Hippocampal formation (tissue), 2 donors: ENCODE measurements around the gene ERMAP.

ENCODE experiments used
- DNase-seq, 2 donors: peaks; one replicate each; lab custom pipeline; 2025; lab: John Stamatoyannopoulos, UW

The ERMAP gene

GRCh38 chr1:42816585-42817439 lies at the start of gene ERMAP, which contains the start of gene SVBP:
TSS of gene ERMAP (plus strand) at chr1:42817122. CDS start at chr1:42830449, 13,327 bp downstream.
TSS of gene SVBP (minus strand) at chr1:42817397. CDS start at chr1:42816544, 853 bp downstream.
- DNase-seq: peak; percentile 91 to 93

GRCh38 chr1:42767510-42768000 lies 49.4 kb upstream of the ERMAP start:
- no peak for DNase-seq

- no peak for DNase-seq
Measured at GRCh38 chr1:42768172-42768571, 48.8 kb upstream of the ERMAP start.

- DNase-seq: no peak
Measured at GRCh38 chr1:42769811-42770210, 47.1 kb upstream of the ERMAP start.

- no peak for DNase-seq
Measured at GRCh38 chr1:42773420-42773819, 43.5 kb upstream of the ERMAP start.

GRCh38 chr1:42774928-42775526 lies 41.9 kb upstream of the ERMAP start:
- no peak for DNase-seq

GRCh38 chr1:42776502-42776901 lies 40.4 kb upstream of the ERMAP start:
- DNase-seq: no peak

GRCh38 chr1:42777852-42778251 lies 39.1 kb upstream of the ERMAP start:
- DNase-seq: no peak

GRCh38 chr1:42779725-42780124 lies 37.2 kb upstream of the ERMAP start:
- DNase-seq: no peak

GRCh38 chr1:42780176-42780575 lies 36.7 kb upstream of the ERMAP start:
- no peak for DNase-seq

GRCh38 chr1:42783092-42783491 lies 33.8 kb upstream of the ERMAP start:
- no peak for DNase-seq

GRCh38 chr1:42784547-42784945 lies 32.4 kb upstream of the ERMAP start:
- no peak for DNase-seq

- no peak for DNase-seq
Measured at GRCh38 chr1:42784946-42785693, 31.8 kb upstream of the ERMAP start, which contains the start of gene TMEM269. TSS of gene TMEM269 (plus strand) at chr1:42784991. CDS start at chr1:42789894, 4,903 bp downstream.

- DNase-seq: no peak
Measured at GRCh38 chr1:42786097-42786496, 30.8 kb upstream of the ERMAP start.

GRCh38 chr1:42788021-42788420 lies 28.9 kb upstream of the ERMAP start:
- no peak for DNase-seq

GRCh38 chr1:42793824-42794223 lies 23.1 kb upstream of the ERMAP start:
- DNase-seq: no peak

GRCh38 chr1:42797414-42797813 lies 19.5 kb upstream of the ERMAP start:
- no peak for DNase-seq

GRCh38 chr1:42797979-42798378 lies 18.9 kb upstream of the ERMAP start:
- no peak for DNase-seq

GRCh38 chr1:42801832-42802473 lies 15.0 kb upstream of the ERMAP start:
- DNase-seq: no peak

- no peak for DNase-seq
Measured at GRCh38 chr1:42806171-42806570, 10.8 kb upstream of the ERMAP start.

- DNase-seq: no peak
Measured at GRCh38 chr1:42806593-42806992, 10.3 kb upstream of the ERMAP start.
